Activated CD4-positive, alpha-beta T cell treated with anti-CD3 and anti-CD28 coated beads for 36 hours (primary cell): ENCODE results near the gene PRPF38B. TPM values are rescaled to one million over a fixed set of nuclear protein-coding genes. Genes with fewer than 3 reads are reported as not detected.
"Not testable (repeated sequence)": the region's sequence is repeated elsewhere in the genome, so short reads cannot be mapped to it uniquely, and the experiment has no call there.

ENCODE experiments used
- ATAC-seq: fragments of 200-7000 bp; cut with Tn5 transposase; one replicate; pipeline ENCODE4 v1.10.0; 2021; ENCODE audit warnings: mild to moderate bottlenecking, moderate library complexity
- CTCF ChIA-PET: fragments of 350-600 bp; sonication (Branson Sonifier 250); formaldehyde crosslinking; loops from one replicate; lab custom pipeline; 2021; ENCODE audit warnings: antibody characterized with exemption; lab: Charles Lee
- POLR2A ChIA-PET: fragments of 350-600 bp; sonication (Branson Sonifier 250); formaldehyde crosslinking; loops from one replicate; lab custom pipeline; 2021; ENCODE audit warnings: antibody characterized with exemption, inconsistent platforms; lab: Charles Lee
- DNase-seq: peaks from one replicate; pipeline ENCODE4 v3.0.0-alpha.2; 2020
- H3K27ac Mint-ChIP-seq: one replicate; pipeline ENCODE4 v1.8.0; 2021; ENCODE audit warnings: mixed read lengths
- H3K27me3 Mint-ChIP-seq: one replicate; pipeline ENCODE4 v1.8.0; 2021; ENCODE audit warnings: mixed read lengths
- H3K36me3 Mint-ChIP-seq: one replicate; pipeline ENCODE4 v1.8.0; 2021; ENCODE audit warnings: low read depth, mixed read lengths
- H3K4me1 Mint-ChIP-seq: one replicate; pipeline ENCODE4 v1.8.0; 2021; ENCODE audit warnings: mixed read lengths
- H3K4me3 Mint-ChIP-seq: one replicate; pipeline ENCODE4 v1.8.0; 2021; ENCODE audit warnings: mild to moderate bottlenecking, moderate library complexity, mixed read lengths
- H3K9me3 Mint-ChIP-seq: one replicate; pipeline ENCODE4 v1.8.0; 2021; ENCODE audit warnings: low read depth, mixed read lengths
- intact Hi-C, 2 experiments: fragments of 100-400 bp; cut with DNase I in 1 of 2; cut with micrococcal nuclease in 1 of 2; formaldehyde crosslinking; loops; one replicate each; pipeline versions ENCODE4 v1.14.2 to v1.15.1; 2022 to 2024; cut with DNase I, micrococcal nuclease
- total RNA-seq, 2 experiments: library from RNA; stranded (reverse); gene quantifications; one replicate each; pipeline ENCODE4 v1.2.3, GENCODE V29; 2021

PRPF38B gene
- total RNA-seq, 2 experiments from 2014 or later = 57.9 to 61.1 TPM

GRCh38 chr1:108661030-108661609 lies 31.0 kb upstream of the PRPF38B start, which contains the start of gene HENMT1:
Gene HENMT1 (minus strand): TSS chr1:108661093. CDS start chr1:108659884, 1,209 bp downstream.
- POLR2A ChIA-PET = interaction anchor here (0.5 to 2.5 kb wide), 12 partner anchors 11 to 460 kb away, joined by 3 to 40 read pairs (median 4); partner anchors contain the start of genes PRPF38B and TMEM167B
- H3K36me3 Mint-ChIP-seq = no peaks in the 10 kb centered on the region
- H3K4me3 Mint-ChIP-seq = peak within 1 kb of the TSS; percentile 78
- peaks cover 31% of the 10 kb centered on the region for H3K4me1 Mint-ChIP-seq
- CTCF ChIA-PET = interaction anchor here (0.5 to 2.6 kb wide), 10 partner anchors 8 to 439 kb away, joined by 3 to 13 read pairs (median 4); partner anchors contain the start of gene PRPF38B
- intact Hi-C loops = loop anchor here (1.0 to 2.0 kb wide), 4 partner anchors 14 to 85 kb away; partner anchors contain the start of genes PRPF38B (in 2 of the 2) and STXBP3 (in 1 of the 2)
- H3K27me3 Mint-ChIP-seq = no peaks in the 10 kb centered on the region
- peak within 1 kb of the TSS; percentile 94 for H3K27ac Mint-ChIP-seq
- ATAC-seq (peak; percentile 86), DNase-seq (peak; percentile 88)
- H3K9me3 Mint-ChIP-seq = no peaks in the 10 kb centered on the region

GRCh38 chr1:108663074-108663473 lies 29.0 kb upstream of the PRPF38B start:
- Mint-ChIP-seq H3K9me3 (no peaks in the 10 kb centered on the region), H3K4me1 (peaks cover 25% of the 10 kb centered on the region), H3K36me3 (no peaks in the 10 kb centered on the region), H3K4me3 (no peak overlapping the region), H3K27me3 (no peaks in the 10 kb centered on the region), H3K27ac (peak overlapping the region; percentile 7)
- intact Hi-C loops = no loop called here
- ATAC-seq (no peak), DNase-seq (no peak)
- POLR2A ChIA-PET = interaction anchor here (0.6 to 1.3 kb wide), 3 partner anchors 8 to 211 kb away, joined by 3 to 4 read pairs (median 3); no protein-coding TSS in a partner anchor
- CTCF ChIA-PET = interaction anchor here (0.7 to 1.9 kb wide), 5 partner anchors 9 to 235 kb away, joined by 3 to 7 read pairs (median 5); partner anchors contain the start of gene PRPF38B

- H3K27me3 Mint-ChIP-seq = no peaks in the 10 kb centered on the region
- H3K27ac Mint-ChIP-seq = no peak overlapping the region
- H3K4me1 Mint-ChIP-seq = peaks cover 26% of the 10 kb centered on the region
- no peak overlapping the region for H3K4me3 Mint-ChIP-seq
- CTCF ChIA-PET = interaction anchor here (0.6 to 1.3 kb wide), 4 partner anchors 19 to 449 kb away, joined by 3 read pairs; partner anchors contain the start of genes EEIG2 and PRPF38B
- intact Hi-C loops = no loop called here
- no peak for ATAC-seq
- POLR2A ChIA-PET = no interaction called here
- no peaks in the 10 kb centered on the region for H3K36me3 Mint-ChIP-seq
- H3K9me3 Mint-ChIP-seq = no peaks in the 10 kb centered on the region
- no peak for DNase-seq
Measured at GRCh38 chr1:108664481-108664880, 27.6 kb upstream of the PRPF38B start.

GRCh38 chr1:108665067-108665466 lies 27.0 kb upstream of the PRPF38B start:
- intact Hi-C loops = no loop called here
- no peak overlapping the region for H3K27ac Mint-ChIP-seq
- POLR2A ChIA-PET = no interaction called here

GRCh38 chr1:108665771-108666170 lies 26.3 kb upstream of the PRPF38B start:
- no peak overlapping the region for H3K4me3 Mint-ChIP-seq
- H3K4me1 Mint-ChIP-seq = peaks cover 22% of the 10 kb centered on the region
- H3K36me3 Mint-ChIP-seq = no peaks in the 10 kb centered on the region
- H3K9me3 Mint-ChIP-seq = no peaks in the 10 kb centered on the region
- no peak for DNase-seq
- no peaks in the 10 kb centered on the region for H3K27me3 Mint-ChIP-seq
- CTCF ChIA-PET = interaction anchor here (1.3 kb wide), 1 partner anchor 105 kb away, joined by 3 read pairs; the partner anchor contains the start of gene EEIG2
- no peak overlapping the region for H3K27ac Mint-ChIP-seq
- intact Hi-C loops = no loop called here
- POLR2A ChIA-PET = no interaction called here
- ATAC-seq = no peak

More at GRCh38 chr1:108665067-108665466, 27.0 kb upstream of the PRPF38B start:
- H3K4me3 Mint-ChIP-seq = no peak overlapping the region
- CTCF ChIA-PET = interaction anchor here (0.6 to 1.3 kb wide), 4 partner anchors 19 to 448 kb away, joined by 3 read pairs; partner anchors contain the start of genes EEIG2 and PRPF38B
- DNase-seq (no peak), ATAC-seq (no peak)
- peaks cover 26% of the 10 kb centered on the region for H3K4me1 Mint-ChIP-seq
- no peaks in the 10 kb centered on the region for H3K36me3 Mint-ChIP-seq
- no peaks in the 10 kb centered on the region for H3K9me3 Mint-ChIP-seq
- no peaks in the 10 kb centered on the region for H3K27me3 Mint-ChIP-seq

- POLR2A ChIA-PET, H3K9me3 Mint-ChIP-seq, H3K36me3 Mint-ChIP-seq, intact Hi-C loops, H3K4me3 Mint-ChIP-seq, H3K27ac Mint-ChIP-seq, ATAC-seq, H3K27me3 Mint-ChIP-seq, DNase-seq: not testable (repeated sequence)
- H3K4me1 Mint-ChIP-seq = peaks cover 21% of the 10 kb centered on the region
- CTCF ChIA-PET = interaction anchor here (2.7 kb wide), 1 partner anchor 12 kb away, joined by 7 read pairs; no protein-coding TSS in a partner anchor
Measured at GRCh38 chr1:108667422-108667821, 24.7 kb upstream of the PRPF38B start.

- ChIA-PET CTCF (interaction anchor here (2.7 kb wide), 1 partner anchor 10 kb away, joined by 7 read pairs; no protein-coding TSS in a partner anchor), POLR2A (interaction anchor here (0.7 kb wide), 1 partner anchor 864 kb away, joined by 3 read pairs; no protein-coding TSS in a partner anchor)
- intact Hi-C loops = loop anchor here in 1 of 2 experiments (2.0 kb wide), 1 partner anchor 16 kb away; no protein-coding TSS in a partner anchor
- no peaks in the 10 kb centered on the region for H3K36me3 Mint-ChIP-seq
- peaks cover 14% of the 10 kb centered on the region for H3K4me1 Mint-ChIP-seq
- H3K4me3 Mint-ChIP-seq = no peak overlapping the region
- H3K9me3 Mint-ChIP-seq = no peaks in the 10 kb centered on the region
- peaks cover 2% of the 10 kb centered on the region for H3K27me3 Mint-ChIP-seq
- ATAC-seq = no peak
- no peak overlapping the region for H3K27ac Mint-ChIP-seq
- DNase-seq = no peak
Measured at GRCh38 chr1:108668777-108669176, 23.3 kb upstream of the PRPF38B start.

GRCh38 chr1:108669679-108670078 lies 22.4 kb upstream of the PRPF38B start:
- no peaks in the 10 kb centered on the region for H3K9me3 Mint-ChIP-seq
- DNase-seq (peak; percentile 33), ATAC-seq (peak; percentile 54)
- peaks cover 14% of the 10 kb centered on the region for H3K4me1 Mint-ChIP-seq
- H3K27me3 Mint-ChIP-seq = peaks cover 2% of the 10 kb centered on the region
- intact Hi-C loops = loop anchor here in 1 of 2 experiments (2.0 kb wide), 1 partner anchor 15 kb away; no protein-coding TSS in a partner anchor
- H3K36me3 Mint-ChIP-seq = no peaks in the 10 kb centered on the region
- POLR2A ChIA-PET = no interaction called here
- no peak overlapping the region for H3K4me3 Mint-ChIP-seq
- CTCF ChIA-PET = interaction anchor here (0.6 to 2.7 kb wide), 3 partner anchors 9 to 62 kb away, joined by 3 to 7 read pairs (median 3); no protein-coding TSS in a partner anchor
- H3K27ac Mint-ChIP-seq = peak overlapping the region; percentile 39

- peaks cover 2% of the 10 kb centered on the region for H3K27me3 Mint-ChIP-seq
Measured at GRCh38 chr1:108670131-108670773, 21.9 kb upstream of the PRPF38B start.

GRCh38 chr1:108671143-108671542 lies 21.0 kb upstream of the PRPF38B start:
- Mint-ChIP-seq H3K9me3 (no peaks in the 10 kb centered on the region), H3K27me3 (peaks cover 2% of the 10 kb centered on the region), H3K4me1 (peaks cover 14% of the 10 kb centered on the region), H3K27ac (no peak overlapping the region), H3K4me3 (no peak overlapping the region), H3K36me3 (no peaks in the 10 kb centered on the region)
- ATAC-seq (no peak), DNase-seq (no peak)
- ChIA-PET POLR2A (interaction anchor here (0.8 to 1.1 kb wide), 2 partner anchors 8 to 10 kb away, joined by 3 to 6 read pairs; partner anchors contain the start of gene HENMT1), CTCF (interaction anchor here (0.8 kb wide), 1 partner anchor 11 kb away, joined by 3 read pairs; no protein-coding TSS in a partner anchor)
- intact Hi-C loops = no loop called here

More at GRCh38 chr1:108670131-108670773, 21.9 kb upstream of the PRPF38B start:
- no peaks in the 10 kb centered on the region for H3K9me3 Mint-ChIP-seq
- peak overlapping the region; percentile 39 for H3K27ac Mint-ChIP-seq
- ChIA-PET CTCF (interaction anchor here (0.6 to 2.7 kb wide), 2 partner anchors 9 to 63 kb away, joined by 3 to 7 read pairs; no protein-coding TSS in a partner anchor), POLR2A (no interaction called here)
- intact Hi-C loops = no loop called here
- peak; percentile 20 for ATAC-seq
- peaks cover 14% of the 10 kb centered on the region for H3K4me1 Mint-ChIP-seq
- no peak for DNase-seq
- no peaks in the 10 kb centered on the region for H3K36me3 Mint-ChIP-seq
- H3K4me3 Mint-ChIP-seq = no peak overlapping the region
